Fibroblast of skin of right quadriceps (primary cell): Measurements from ENCODE around the gene MOCS2.
"Not testable (repeated sequence)": the region's sequence is repeated elsewhere in the genome, so short reads cannot be mapped to it uniquely, and the experiment has no call there.

Source experiments
- DNase-seq: peaks from one replicate; pipeline ENCODE4 v3.0.0-alpha.2; 2013

Gene MOCS2

DNA sequence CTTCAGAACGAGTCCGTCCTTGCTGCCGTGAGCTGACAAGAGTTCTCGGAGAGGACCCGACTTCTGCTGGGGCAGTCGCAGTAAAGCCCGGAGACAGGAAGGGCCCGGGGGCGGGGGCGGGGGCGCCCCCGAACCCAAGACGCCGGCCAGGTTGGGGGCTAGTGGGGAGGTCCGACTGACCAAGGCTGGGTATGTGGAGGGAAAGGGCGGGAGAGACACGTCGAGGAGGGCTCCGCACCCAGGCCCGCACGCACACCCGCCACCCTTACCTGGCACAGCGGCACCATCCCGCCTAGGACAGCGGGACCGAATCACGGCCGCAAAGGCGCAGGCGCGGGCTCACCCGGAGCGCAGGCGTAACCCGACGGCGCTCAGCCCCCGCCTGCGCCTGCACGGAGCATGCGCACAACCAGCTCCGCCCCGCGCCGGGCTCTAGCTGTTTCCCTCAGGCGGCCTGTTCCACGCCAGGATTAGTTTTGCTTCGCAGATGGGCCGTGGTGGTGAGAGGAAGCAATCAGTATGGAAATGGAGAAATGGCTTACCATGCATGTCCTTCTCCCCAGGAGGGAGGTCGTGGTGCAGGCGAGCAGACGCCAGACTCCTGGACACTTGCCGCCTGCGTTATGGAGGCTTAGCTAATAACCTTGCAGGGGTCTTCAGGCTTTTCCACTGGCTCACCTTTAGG lies at the start of gene MOCS2:
MOCS2 (minus strand) TSS at position 315 of the 685 bp plus-strand sequence. CDS start 2,583 bp downstream, outside the sequence.
- peak; percentile 87 for DNase-seq

- DNase-seq, result peak; percentile 94
These were observed 42.3 kb upstream of the MOCS2 start for GRCh38 chr5:53151713-53152458.

GRCh38 chr5:53133020-53133419 lies 23.5 kb upstream of the MOCS2 start:
- no peak for DNase-seq

DNA sequence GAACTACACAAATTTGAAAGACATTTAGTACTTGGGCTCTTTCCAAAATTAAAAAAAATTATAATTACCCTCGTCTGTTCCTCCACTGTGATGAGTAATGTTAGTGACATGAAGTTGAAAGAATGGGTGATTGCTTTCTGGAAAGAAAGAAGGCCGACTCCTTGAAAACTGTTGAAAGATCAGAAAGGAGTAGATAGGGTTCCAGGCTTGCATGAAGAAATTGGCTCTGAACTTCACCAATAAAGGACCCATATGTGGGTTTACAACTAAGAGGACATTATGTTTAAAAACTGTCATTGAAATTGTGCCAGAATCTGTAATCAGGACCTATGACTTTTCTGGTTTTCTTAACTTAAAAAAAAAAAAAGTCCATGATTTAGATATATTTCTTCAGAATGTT lies 20.7 kb upstream of the MOCS2 start:
- DNase-seq, result peak; percentile 83

DNA sequence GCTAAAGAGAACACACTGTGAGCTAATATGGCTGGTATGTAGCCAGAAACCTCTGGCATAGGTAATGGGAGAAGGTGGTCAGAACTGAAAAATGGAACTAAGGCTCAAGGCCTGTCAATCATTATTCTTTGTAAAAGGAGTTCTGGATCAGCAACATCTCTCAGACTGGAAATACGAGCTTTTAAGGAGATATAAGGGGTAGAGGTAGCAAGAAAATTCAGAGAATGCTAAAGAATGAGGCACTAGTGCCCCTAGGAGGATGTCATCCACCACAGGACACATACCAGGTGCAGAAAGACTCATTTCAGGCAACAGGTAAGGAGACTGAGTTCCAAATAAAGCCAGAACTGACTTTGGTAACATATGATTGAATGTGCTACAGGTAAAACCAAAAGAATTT lies 18.9 kb upstream of the MOCS2 start:
- no peak for DNase-seq

DNA sequence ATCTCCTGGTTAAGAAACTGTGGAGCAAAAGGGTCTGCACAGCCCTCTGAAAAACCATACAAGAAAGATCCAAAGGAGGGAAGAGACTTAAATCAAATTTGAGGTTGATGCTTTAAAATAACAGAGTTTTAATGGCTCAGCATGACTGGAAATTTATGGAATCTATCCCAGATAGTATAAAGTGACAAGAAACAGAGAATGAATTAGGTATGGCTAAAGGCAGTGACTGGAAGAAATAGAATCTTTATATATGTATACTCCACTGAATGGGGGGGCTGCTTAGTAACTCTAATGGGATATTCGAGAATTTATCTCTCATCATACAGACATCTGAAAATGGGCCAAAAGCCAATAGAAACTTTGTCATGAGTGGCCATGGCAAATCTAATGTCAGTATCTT lies 17.6 kb upstream of the MOCS2 start:
- DNase-seq, result peak; percentile 5

GRCh38 chr5:53126521-53126920 lies 17.0 kb upstream of the MOCS2 start:
- peak; percentile 84 for DNase-seq

- peak; percentile 33 for DNase-seq
These were observed 14.1 kb upstream of the MOCS2 start for GRCh38 chr5:53123702-53124101.

DNA sequence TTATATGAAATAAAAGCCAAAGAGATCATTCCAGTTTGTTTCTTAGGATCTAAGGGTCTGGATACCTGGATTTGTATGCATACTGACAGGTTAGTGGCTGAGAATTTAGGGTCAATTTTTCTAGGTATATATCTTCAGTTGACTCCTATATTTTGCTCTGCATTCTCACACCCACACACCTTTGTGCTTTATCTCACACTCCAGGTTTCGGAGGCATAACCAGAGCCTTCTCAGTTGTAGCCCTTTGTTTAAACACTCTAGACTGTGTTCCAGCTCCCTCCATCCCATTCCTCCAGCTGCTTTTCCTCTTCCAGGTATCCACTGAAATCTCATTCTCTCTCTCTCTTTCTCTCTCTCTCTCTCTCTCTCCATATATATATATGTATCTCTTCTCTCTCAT lies 10.6 kb upstream of the MOCS2 start:
- no peak for DNase-seq

- no peak for DNase-seq
These were observed 9.3 kb upstream of the MOCS2 start for GRCh38 chr5:53118879-53119278.

GRCh38 chr5:53116597-53116996 lies 7.0 kb upstream of the MOCS2 start:
- DNase-seq, result no peak

GRCh38 chr5:53114988-53115387 lies 5.4 kb upstream of the MOCS2 start:
- no peak for DNase-seq

DNA sequence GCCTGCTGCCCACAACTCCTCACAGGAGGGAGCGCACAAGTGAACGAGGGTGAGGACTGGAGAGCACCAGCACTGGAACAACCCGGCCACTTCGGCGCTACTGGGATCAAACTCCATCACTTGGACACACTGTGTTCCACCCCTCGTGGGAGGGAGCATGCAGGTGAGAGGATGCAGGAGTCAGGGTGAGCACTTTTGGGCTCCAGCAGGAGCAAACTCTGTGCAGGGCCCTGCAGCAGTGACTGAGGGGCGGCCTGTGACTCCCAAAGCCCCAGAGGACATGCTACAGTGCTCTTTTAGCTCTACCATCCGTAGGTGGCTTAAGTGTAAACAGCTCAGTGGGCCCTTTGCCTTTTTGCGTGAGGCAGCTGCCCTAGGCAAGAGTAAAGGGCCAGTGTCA lies 4.4 kb upstream of the MOCS2 start:
- DNase-seq, result no peak

GRCh38 chr5:53112909-53113308 lies 3.4 kb upstream of the MOCS2 start:
- DNase-seq, result no peak

GRCh38 chr5:53112307-53112706 lies 2.8 kb upstream of the MOCS2 start:
- not testable (repeated sequence) for DNase-seq

DNA sequence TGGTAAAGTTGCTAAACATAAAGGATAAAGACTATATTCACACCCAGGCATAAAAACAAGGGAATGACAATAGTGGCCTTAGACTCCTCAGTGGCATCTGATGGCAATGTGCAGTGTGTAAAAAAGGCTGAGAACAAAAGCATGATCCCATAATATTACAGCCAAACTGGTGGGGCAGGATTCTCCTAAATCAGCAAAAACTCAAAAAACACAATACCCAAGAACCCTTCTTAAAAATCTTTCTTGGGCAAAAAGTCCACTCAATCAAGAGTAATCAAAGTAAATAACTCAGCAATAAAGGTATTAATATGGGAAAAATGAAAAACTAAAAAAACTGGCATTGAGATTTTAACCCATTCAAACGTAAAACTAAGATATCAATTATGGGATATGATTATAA lies 1.6 kb upstream of the MOCS2 start:
- DNase-seq, result no peak

DNA sequence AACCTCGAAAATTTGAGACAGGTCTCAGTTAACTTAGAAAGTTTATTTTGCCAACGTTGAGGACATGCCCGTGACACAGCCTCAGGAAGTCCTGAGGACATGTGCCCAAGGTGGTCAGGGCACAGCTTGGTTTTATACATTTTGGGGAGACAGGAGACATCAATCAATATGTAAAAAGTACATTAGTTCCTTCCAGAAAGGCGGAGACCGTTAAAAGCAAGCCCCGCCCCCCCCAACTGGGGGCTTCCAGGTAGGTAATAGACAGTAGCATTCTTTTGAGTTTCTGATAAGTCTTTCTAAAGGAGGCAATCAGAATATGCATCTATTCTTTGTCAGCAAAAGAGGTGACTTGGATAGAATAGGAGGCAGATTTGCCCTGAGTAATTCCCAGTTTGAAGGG lies 599 bp upstream of the MOCS2 start:
- no peak for DNase-seq

DNA sequence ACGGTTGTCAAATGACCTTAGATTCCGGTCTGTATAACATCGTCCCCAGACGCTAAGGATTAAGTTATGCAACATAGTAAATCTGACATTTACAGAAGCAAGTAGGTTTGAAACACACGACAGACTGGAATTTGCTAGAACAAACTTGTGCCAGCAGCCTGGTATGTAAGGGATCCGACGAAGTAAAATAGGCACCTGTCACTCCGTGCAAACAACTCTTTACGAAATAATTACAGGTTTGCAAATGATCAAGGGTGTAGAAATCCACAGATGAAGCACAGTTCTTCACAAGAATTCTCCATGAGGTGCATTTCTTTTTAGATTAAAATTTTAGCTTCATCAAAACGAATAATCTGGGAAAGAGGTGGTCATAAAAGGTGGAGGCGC lies 508 bp downstream of the MOCS2 start:
- DNase-seq, result no peak

DNA sequence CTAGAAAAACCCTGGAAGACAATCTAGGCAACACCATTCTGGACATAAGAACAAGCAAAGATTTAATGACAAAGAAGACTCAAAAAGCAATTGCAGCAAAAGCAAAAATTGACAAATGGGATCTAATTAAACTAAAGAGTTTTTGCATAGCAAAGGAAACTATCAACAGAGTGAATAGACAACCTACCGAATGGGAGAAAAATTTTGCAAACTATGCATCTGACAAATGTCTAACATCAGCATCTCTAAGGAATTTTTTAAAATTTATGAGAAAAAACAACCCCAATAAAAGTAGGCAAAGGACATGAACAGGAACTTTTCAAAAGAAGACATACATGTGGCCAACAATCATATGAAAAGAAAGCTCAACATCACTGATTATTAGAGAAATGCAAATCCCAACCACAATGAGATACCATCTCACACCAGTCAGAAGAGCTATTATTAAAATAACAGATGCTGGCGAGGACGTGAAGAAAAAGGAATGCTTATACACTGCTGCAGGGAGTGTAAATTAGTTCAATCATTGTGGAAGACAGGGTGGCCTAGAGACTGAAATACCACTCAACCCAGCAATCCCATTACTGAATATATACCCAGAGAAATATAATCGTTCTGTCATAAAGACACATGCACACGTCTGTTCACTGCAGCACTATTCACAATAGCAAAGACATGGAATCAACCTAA lies 3.8 kb downstream of the MOCS2 start:
- no peak for DNase-seq

DNA sequence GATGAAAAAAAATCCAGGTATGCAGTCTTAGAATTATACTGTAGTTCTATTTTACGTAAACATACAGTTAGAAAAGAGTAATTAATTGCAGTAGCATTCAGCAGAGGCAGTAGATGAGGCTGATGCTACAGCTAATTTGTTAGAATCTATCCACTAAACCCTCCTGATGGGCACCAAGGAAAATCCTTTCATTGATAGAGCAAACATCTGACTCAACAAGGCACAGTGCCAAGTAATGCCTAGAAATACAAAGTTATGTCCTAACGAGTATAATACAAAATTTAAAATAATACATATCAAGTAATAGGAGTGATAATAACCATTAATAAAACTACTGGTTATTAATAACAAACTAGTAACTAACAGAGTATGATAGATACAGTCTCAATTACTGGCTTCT lies 9.0 kb downstream of the MOCS2 start:
- no peak for DNase-seq

DNA sequence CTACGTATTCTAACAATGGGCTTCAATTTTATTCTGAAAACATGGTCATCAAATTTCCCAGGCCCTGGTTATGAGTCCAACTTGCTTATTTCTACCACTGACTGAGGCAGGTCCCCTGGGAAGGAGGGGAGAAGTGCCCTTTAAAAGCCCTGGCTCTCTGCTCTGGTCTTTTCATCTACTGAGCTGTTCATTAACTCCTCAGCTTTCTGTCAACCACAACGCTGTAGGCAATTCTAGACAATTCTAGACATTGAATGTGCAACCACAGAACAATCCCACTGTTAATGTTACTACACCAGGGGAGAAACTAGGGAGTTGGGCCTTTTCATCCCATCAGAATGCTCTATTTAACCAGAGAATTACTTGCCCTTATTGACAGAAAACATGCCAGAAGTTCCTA lies 10.0 kb downstream of the MOCS2 start:
- DNase-seq, result no peak

- DNase-seq, result peak; percentile 57
These were observed 13.5 kb downstream of the MOCS2 start for GRCh38 chr5:53095931-53096525.

DNA sequence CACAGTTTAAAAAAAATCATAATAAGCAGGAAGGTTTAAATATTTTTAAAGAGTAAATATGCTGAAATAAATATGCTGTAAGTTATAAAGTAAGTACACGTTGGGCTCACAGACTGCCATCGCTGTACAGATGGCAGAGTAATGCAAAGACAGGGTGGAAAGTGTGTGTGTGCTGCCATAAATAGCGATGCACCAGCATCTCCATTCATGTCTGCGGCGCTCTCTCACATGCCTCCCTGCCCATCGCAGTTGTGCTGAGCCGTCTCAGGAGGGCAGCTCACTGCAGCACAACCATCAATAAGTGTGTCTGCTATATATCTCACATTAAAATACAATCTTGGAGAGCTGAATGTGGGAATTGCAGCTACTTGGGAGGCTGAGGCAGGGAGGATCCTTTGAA lies 14.3 kb downstream of the MOCS2 start:
- no peak for DNase-seq

GRCh38 chr5:53092242-53092641 lies 17.3 kb downstream of the MOCS2 start:
- no peak for DNase-seq
